ENCODE results near the gene CCDC144A.
"Not testable (repeated sequence)": the region's sequence is repeated elsewhere in the genome, so short reads cannot be mapped to it uniquely, and the experiment has no call there.

CCDC144A gene

GRCh38 chr17:16757520-16757919 is 67.5 kb downstream of the CCDC144A start:
- not testable (repeated sequence) for DNase-seq (ENCODE audit: low read depth)

GRCh38 chr17:16758177-16758576 is 68.1 kb downstream of the CCDC144A start:
- DNase-seq (ENCODE audit: low read depth), result not testable (repeated sequence)

GRCh38 chr17:16768290-16769175 is 78.5 kb downstream of the CCDC144A start:
- not testable (repeated sequence) for DNase-seq (ENCODE audit: low read depth)

- DNase-seq (ENCODE audit: low read depth), result not testable (repeated sequence)
Measured at GRCh38 chr17:16772394-16773145, 82.5 kb downstream of the CCDC144A start.

DNA sequence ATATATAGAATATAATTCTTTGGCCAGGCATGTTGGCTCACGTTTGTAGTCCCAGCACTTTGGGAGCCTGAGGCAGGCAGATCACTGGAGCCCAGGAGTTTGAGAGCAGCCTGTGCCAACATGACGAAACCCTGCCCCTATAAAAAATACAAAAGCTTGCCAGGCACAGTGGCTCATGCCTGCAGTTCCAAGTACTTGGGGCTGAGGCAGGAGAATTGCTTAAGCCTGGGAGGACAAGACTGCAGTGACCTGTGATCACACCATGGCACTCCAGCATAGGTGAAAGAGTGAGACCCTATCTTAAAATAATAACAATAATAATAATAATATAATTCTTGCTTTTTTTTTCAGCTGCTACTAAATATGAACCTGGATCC is 83.1 kb downstream of the CCDC144A start:
- not testable (repeated sequence) for DNase-seq (ENCODE audit: low read depth)

DNA sequence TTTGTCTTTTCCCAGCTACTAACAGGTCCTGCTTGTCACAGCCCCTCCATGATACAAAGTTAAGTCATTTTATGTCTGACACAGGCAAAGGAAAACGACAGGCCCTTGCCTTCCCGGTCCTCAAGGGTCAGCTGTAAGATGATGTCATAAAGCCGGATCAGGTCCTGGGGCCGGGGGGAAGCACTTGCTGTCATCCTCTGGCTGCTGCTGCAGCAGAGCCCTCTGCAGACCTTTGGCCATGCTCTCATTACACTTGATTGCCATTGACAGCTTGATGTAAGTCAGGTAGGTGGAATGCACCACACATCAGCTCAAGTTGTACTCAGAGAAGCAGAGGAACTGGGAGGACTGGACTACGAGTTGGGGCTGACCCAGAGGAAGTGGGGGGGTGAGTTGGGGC is 97.8 kb downstream of the CCDC144A start:
- DNase-seq (ENCODE audit: low read depth), result not testable (repeated sequence)

DNA sequence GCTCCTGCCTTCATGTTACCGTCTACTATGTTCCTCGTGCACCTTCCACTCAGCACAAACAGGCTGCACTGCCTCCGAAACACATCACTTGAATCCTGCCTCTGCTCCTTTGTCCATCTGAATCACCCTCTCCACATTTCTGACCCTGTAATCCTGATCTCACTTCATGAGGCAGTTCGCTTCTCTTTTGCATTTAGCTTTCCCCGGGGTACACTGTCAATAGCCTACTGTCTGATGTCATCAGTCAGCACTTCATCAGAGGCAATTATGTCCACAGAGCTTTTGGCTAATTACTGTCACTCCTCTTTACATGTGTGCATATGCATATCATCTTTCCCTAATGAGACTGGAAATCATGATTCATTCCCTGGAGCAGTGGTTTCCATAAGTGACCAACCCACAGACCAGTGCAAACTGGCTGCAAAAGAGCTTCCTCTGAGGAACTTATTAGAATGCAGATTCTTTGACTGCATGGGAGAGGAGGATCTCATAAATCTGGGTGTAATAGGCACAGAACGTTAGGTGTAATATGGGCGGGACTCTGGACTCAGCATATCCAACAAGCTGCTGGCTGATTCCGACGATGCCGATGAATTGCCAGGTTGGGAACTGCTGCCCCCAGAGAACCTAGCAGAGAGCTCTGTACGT is 99.0 kb downstream of the CCDC144A start:
- DNase-seq (ENCODE audit: low read depth), result not testable (repeated sequence)

GRCh38 chr17:16789622-16790021 is 99.6 kb downstream of the CCDC144A start:
- DNase-seq (ENCODE audit: low read depth), result not testable (repeated sequence)

DNA sequence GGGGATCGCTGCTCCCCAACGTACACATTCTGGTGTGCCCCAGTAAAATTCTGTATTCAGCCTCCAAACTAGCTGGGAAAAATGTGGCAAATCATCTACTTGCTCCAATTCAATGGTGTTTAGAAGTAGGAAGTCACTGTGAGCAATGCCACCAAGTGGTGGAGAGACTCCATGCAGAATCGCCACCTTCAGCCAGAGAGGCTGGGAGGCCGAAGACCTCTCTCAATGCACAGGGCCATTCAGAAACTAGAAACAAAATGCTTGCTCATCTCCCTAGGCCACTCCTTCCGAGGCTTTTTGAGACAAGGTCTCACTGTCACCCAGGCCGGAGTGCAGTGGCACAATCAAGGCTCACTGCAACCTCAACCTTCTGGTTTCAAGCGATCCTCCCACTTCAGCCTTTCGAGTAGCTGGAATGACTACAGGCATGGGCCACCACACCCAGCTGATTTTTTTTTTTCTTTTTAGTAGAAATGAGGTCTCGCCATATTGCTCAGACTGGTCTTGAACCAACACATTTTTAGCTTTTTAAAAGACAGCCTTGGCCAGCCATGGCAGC is 100.4 kb downstream of the CCDC144A start:
- not testable (repeated sequence) for DNase-seq (ENCODE audit: low read depth)

GRCh38 chr17:16794215-16794614 is 104.2 kb downstream of the CCDC144A start:
- DNase-seq (ENCODE audit: low read depth), result not testable (repeated sequence)

DNA sequence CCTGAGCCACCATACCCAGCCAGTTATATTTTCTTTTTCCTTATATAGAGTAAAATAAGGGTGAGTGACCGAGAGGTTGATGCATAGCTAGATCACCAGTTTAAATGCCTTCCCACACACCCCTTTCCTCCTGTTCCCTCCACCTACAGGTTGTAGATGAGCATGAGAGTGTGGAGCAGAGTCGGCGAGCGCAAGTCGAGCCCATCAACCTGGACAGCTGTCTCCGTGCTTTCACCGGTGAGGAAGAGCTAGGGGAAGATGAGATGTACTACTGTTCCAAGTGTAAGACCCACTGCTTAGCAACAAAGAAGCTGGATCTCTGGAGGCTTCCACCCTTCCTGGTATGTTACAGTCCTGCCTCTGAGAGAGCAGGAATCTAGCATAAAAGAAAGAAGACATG is 105.9 kb downstream of the CCDC144A start:
- DNase-seq (ENCODE audit: low read depth), result not testable (repeated sequence)

- not testable (repeated sequence) for DNase-seq (ENCODE audit: low read depth)
Measured at GRCh38 chr17:16804851-16805250, 114.8 kb downstream of the CCDC144A start.

GRCh38 chr17:16806599-16806998 is 116.6 kb downstream of the CCDC144A start:
- not testable (repeated sequence) for DNase-seq (ENCODE audit: low read depth)

DNA sequence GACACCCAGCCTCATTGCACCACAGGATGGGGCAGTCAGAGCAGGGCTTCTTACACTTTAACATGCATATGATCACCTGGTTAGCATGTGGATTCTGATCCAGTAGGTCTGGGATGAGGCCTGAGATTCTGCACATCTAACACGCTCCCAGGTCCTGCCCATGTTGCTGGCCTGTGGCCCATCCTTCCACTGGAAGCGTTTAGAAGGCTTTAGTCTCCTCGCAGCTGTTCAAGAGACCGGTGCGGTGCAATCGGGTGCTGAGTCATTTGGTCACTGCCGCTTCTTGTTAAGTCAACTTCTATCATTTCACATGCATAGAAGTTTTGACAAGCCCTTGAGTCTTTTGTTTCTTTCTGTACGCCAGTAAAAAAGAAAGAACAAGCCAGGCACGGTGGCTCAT is 117.6 kb downstream of the CCDC144A start:
- not testable (repeated sequence) for DNase-seq (ENCODE audit: low read depth)

- DNase-seq (ENCODE audit: low read depth), result not testable (repeated sequence)
Measured at GRCh38 chr17:16810236-16810635, 120.2 kb downstream of the CCDC144A start.

DNA sequence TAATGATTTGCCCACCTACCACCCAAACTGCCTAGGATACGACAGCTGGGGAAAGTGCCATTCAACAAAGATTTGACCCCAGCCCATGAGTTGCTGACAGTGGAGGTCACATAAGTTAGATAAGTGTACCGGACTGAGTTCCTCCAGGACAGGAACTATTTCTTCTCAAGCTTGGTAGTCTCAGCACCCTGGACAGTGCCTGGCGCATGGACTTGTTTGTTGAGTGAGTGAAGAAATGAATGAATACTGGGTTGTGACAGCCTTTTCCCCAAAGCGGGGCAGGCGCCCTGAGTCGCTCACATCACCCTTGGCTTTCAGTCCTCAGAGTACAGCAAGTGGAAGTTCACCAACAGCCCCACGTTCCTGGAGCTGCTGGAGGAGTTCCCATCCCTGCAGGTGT is 122.1 kb downstream of the CCDC144A start:
- not testable (repeated sequence) for DNase-seq (ENCODE audit: low read depth)

- no peak for DNase-seq (ENCODE audit: low read depth)
Measured at GRCh38 chr17:16814439-16814838, 124.4 kb downstream of the CCDC144A start.

- no peak for DNase-seq (ENCODE audit: low read depth)
Measured at GRCh38 chr17:16817201-16817600, 127.2 kb downstream of the CCDC144A start.

DNA sequence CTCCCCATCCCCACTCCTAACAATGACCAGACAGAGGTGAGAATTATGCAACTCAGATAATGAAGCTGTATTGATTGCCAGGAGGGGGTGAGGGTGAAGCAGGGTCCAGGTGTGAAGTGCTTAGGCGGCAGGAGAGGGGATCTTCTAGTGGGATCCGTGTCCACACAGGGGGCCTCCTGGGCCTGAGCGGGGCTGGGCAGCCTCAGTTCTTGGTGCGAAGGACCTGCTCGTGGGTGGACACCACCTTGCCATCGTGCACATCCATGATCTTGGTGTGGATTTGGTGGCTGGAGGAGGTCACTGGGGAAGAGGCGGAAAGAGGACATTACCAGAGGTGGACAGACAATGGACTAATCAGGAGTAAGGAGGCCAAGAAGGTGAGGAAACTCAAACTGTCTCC is 127.9 kb downstream of the CCDC144A start:
- DNase-seq (ENCODE audit: low read depth), result not testable (repeated sequence)

DNA sequence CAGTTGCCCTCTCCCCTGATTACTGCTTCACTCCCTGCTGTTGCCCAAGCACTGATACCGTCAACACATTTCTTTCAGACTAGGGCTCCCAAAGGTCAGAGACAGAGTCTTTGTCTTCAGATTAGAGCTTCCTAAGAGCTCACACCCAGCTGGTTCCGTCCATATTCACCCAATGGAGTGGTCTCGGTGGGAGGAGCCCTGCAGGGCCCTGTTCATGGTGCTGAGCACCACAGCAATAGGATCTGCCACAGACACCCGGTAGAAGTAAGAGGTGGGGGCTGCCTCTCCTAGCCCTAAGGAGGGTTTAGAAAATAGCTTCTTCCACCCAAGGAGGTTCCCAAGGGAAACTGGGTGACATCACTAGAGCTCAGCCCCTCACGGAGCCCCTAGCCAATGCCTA is 128.3 kb downstream of the CCDC144A start:
- no peak for DNase-seq (ENCODE audit: low read depth)

- no peak for DNase-seq (ENCODE audit: low read depth)
Measured at GRCh38 chr17:16818821-16819683, 129.0 kb downstream of the CCDC144A start.
